ENCODE data around the gene ARHGEF19. TPM values are rescaled to one million over a fixed set of nuclear protein-coding genes. Genes with fewer than 3 reads are reported as not detected.

Gene ARHGEF19
- total RNA-seq, 2 experiments from 2014 or later, result 5.7 to 6.0 TPM

Other genes starting within 250 kb of the ARHGEF19 start
- 10 to 100 TPM; 54.8 to 57.9 TPM for gene ZBTB17, start 236.6 kb downstream of the ARHGEF19 start, total RNA-seq
- gene SRARP, start 208.4 kb downstream of the ARHGEF19 start, total RNA-seq, result not detected
- gene HSPB7, start 194.6 kb downstream of the ARHGEF19 start, total RNA-seq, result not detected
- gene CLCNKA, start 190.6 kb downstream of the ARHGEF19 start, total RNA-seq, result not detected
- not detected for gene CLCNKB, start 168.9 kb downstream of the ARHGEF19 start, total RNA-seq
- under 1 TPM; 0.15 to 0.19 TPM for gene FAM131C, start 139.0 kb downstream of the ARHGEF19 start, total RNA-seq
- not detected for gene EPHA2, start 56.6 kb downstream of the ARHGEF19 start, total RNA-seq
- 1 to 10 TPM; 2.6 to 3.2 TPM for gene CPLANE2, start 24.5 kb upstream of the ARHGEF19 start, total RNA-seq
- 10 to 100 TPM; 16.5 to 17.2 TPM for gene FBXO42, start 139.8 kb upstream of the ARHGEF19 start, total RNA-seq
- 100 to 1,000 TPM; 204 to 214 TPM for gene SZRD1, start 154.6 kb upstream of the ARHGEF19 start, total RNA-seq
- gene SPATA21, start 224.8 kb upstream of the ARHGEF19 start, total RNA-seq, result not detected
- gene NECAP2, start 228.1 kb upstream of the ARHGEF19 start, total RNA-seq, result 10 to 100 TPM; 62.3 to 64.2 TPM

All from activated CD8-positive, alpha-beta memory T cell treated with anti-CD3 and anti-CD28 coated beads for 36 hours (primary cell).